GM19438 (cell line): ENCODE results near the gene CYP2W1.

Experiments used
- ATAC-seq: cut with Tn5 transposase; IDR thresholded peaks from one replicate; pipeline ENCODE4 v1.9.1; 2021; ENCODE audit warnings: low read depth; ENCODE audit not compliant: unreplicated experiment

Gene CYP2W1

DNA sequence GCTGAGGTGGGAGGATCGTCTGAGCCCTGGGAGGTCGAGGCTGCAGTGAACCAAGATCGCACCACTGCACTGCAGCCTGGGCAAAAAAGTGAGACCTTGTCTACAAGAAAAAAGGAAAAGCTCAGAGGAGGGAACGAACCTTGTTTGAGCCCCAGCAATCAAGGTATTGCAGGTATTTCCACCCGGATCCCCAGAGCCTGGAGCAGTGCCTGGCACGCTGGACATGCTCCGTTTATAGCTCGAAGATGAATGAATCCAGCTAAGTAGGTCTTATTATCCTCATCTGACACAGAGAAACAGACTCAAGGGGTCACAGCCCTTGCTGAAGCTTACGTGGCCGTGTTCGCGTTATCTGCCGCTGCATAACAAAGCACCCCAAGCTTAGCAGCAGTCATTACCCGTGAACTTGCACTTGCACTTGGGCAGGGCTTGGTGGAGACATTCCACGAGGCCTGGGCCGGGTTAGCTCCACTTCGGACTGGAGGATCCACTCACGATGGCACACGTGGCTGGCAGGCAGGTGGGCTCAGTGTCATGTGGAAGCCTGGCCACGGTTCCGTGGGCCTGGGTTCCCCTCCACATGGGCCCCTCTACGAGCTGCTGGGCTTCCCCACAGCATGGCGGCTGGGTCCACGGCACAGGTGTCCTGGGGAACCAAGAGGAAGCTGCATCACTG lies 4.4 kb upstream of the CYP2W1 start:
- ATAC-seq, result no peak

DNA sequence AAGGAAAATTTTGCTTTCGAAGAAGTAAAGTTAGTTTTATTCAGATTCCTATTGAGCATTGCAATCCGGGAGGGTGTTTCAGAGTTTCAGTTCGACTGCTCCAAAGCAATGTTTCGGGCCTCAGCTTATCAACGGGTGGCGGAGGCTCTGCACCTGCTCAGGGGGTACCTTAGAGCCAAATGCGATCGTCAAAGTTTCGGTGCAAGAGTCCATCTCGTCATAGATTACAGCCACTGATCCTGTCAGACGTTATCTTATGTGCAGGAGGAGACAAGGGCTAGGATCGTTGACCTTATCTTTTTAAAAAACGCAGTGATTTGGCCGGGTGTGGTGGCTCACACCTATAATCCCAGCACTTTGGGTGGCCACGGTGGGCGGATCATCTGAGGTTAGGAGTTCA lies 3.8 kb upstream of the CYP2W1 start:
- no peak for ATAC-seq

GRCh38 chr7:979886-980571 lies 3.0 kb upstream of the CYP2W1 start:
- ATAC-seq, result no peak

GRCh38 chr7:981793-982510 lies 1.0 kb upstream of the CYP2W1 start:
- ATAC-seq, result no peak

- ATAC-seq, result no peak
Observed at GRCh38 chr7:982511-983003, 424 bp upstream of the CYP2W1 start.

DNA sequence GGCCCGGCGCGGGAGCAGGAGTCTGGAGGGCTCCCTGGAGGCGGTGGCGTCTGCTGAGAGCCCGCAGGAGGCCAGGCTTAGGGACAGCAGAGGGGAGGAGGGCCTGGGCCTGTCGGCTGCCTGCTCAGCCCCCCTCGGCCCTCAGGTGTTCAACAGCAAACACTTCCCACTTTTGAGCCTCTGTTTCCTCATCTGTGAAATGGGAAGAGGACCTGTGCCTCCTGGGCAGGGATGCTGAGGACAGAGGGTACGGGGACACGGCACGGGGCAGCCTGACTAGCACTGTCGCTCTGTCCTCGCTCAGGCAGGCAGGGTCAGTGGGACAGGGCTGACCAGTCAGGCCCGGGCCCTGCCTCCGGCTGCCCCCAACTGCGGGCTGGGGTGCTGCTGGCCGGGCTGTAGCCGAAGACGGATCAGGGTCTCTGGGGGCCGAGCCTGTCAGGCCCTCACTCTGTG lies 663 bp downstream of the CYP2W1 start:
- no peak for ATAC-seq

GRCh38 chr7:984361-985126 lies 1.6 kb downstream of the CYP2W1 start:
- no peak for ATAC-seq

- no peak for ATAC-seq
Observed at GRCh38 chr7:985127-985416, 2.1 kb downstream of the CYP2W1 start.

GRCh38 chr7:985915-986741 lies 3.1 kb downstream of the CYP2W1 start:
- ATAC-seq, result no peak

DNA sequence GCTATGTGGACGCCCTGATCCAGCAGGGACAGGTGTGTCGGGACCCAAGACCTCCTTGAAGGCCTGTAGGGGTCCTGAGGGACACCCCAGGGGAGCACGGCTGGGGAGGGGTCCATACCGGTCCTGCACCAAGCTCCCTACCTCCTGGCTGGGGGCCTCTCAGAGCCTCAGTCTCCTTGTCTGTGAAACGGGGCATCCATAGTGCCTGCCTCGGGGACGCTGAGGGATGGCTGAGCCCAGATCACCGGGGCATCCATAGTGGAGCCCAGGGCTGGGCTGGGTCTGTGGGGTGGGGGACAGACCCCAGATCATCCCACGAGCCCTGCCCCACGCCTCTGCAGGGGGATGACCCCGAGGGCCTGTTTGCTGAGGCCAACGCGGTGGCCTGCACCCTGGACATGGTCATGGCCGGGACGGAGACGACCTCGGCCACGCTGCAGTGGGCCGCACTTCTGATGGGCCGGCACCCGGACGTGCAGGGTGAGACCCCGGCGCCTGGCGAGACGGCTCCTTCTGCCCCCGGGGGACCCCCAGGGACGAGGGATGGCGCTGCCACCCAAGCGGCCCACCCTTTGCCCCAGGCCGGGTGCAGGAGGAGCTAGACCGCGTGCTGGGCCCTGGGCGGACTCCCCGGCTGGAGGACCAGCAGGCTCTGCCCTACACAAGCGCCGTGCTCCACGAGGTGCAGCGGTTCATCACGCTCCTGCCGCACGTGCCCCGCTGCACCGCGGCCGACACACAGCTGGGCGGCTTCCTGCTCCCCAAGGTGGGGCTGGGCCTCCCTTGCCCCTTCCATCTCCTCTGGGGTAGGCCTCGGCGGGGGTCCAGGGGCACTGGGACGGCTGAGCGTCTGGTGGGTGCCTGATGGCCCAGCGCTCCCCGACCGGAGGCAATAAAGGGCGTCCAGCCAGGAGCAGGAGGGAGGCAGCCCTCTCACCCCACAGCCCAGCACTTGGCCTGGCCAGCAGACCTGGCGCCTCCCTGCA lies 4.1 kb downstream of the CYP2W1 start:
- ATAC-seq, result no peak

- no peak for ATAC-seq
Observed at GRCh38 chr7:987909-988308, 4.9 kb downstream of the CYP2W1 start.

DNA sequence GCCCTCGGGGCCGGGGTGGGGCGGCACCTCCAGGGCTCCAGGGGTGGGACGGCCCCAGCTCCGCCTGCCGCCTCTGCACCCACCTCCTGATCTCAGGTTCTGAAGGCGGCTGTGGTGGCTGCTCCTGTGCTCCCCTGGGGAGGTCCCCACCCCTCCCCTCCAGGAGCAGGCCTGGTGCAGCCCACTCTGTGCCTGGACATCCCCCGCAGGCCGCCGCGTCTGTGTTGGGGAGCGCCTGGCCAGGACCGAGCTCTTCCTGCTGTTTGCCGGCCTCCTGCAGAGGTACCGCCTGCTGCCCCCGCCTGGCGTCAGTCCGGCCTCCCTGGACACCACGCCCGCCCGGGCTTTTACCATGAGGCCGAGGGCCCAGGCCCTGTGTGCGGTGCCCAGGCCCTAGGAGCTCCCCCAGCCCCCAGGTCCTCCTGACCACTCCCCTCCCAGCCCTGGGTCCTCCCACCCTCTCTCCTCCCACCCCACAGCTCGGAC lies 5.5 kb downstream of the CYP2W1 start:
- ATAC-seq, result no peak

- ATAC-seq, result no peak
Observed at GRCh38 chr7:988963-989529, 6.1 kb downstream of the CYP2W1 start.

DNA sequence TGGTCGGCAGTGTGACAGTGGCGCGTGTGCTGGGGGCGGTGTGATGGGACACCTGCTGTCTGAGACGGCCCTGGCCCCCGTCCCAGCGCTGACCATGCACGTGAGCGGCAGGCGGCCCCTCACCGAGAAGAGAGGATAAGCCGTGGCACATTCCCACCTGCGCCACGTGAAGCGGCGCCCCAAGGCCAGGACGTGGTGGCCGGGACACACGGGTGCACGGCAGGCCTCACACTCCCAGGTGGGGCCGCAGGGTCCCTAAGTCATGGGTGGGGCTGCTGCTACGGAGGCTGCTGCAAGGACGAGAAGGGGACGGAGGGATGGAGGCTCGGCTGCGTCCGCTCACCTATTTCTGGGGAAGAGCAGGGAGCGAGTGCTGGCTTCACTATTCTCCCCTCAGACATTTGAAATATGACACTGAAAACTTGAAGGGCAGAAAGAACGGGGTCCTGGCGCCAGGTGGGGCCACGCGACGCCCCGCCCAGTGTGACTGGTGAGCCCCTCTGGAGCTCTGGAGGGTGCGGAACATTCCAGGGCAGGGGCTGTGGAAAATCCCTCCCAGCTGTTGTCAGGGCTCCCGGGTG lies 7.5 kb downstream of the CYP2W1 start:
- no peak for ATAC-seq

DNA sequence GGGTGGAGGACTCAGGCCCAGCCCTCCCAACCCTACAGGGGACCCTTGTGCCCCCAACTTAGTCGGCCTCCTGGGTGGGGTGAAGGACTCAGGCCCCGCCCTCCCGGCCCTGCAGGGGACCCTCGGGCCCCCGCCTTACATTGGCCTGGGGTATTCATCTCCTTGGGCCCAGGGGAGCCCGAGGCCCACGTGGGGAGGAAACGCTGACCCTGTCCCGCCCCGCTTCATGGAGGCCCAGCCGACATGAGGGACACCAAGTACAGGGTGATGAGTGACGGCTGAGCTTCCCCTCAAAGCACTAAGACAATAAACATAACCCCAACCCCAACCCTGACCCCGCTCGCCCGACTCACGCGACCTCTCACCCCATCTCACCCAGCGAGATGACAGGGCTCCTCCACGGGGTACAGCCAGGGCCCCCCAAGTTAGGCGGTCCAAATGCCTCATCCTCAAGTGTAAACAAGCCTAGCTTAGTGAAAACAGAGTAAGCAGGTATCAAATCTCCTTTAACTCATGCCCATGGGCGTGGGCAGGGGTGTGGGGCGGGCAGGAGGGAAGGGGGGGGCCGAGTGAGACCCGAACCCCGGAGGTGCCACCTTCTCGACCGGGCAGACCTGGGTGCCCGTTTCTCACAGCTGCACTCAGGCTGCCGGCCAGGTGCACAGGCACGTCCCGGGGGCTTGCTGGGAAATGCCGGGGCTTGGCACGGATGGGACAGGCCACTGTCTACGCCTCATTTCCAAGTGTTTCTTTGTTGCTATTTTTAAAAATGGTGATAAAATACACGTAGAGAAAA lies 8.2 kb downstream of the CYP2W1 start:
- ATAC-seq, result no peak

DNA sequence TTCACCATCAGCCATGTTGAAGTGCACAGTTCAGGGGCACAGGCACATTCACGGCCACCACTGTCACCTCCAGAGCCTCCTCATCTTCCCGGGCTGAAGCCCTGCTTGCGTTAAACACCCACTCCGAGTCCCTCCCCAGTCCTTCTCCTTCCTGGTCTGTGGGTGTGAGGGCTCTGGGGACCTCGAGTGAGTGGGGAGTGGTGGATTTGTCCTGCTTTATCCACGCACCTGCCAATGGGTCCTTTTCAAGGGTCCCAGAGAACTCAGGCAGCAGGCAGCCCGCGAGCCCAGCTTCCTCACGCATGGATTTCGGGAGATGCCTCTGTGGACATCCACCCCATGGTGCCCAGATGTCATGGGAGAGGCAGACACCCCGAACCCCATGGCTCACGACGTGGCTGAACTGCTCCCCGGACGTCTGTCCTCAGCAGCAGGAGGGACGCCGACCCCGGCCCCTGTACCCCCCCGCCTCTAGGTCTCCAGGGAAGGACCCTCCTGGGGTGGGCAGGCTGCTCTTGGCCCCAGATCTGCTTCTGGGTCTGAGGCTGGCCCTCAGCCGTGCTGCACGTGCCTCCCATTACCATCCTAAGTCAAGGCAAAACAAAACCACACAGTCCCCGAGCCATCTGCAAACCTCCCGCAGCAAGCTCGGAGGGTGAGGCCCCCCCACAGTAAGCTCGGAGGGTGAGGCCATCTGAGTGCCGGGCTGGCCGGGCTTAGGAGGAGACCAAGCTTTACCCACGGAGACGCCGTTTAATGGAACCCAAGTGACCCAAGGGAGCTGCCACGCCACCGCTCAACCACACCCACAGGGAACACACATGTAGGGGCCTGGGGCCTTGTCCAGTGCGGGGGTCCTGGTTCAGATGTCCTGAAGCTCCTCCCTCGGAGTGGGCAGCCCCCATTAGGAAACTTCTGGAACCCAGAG lies 9.0 kb downstream of the CYP2W1 start:
- ATAC-seq, result no peak
